GM12878 (cell line): Measurements from ENCODE around the gene SLC8B1. TPM values are rescaled to one million over a fixed set of nuclear protein-coding genes. Genes with fewer than 3 reads are reported as not detected.

Experiments used
- FOXM1 ChIP-seq: IDR thresholded peaks from 2 replicates; pipeline ENCODE4 v1.6.1; 2012; ENCODE audit warnings: low read depth, mild to moderate bottlenecking, inconsistent platforms, low read length, moderate library complexity
- GABPA ChIP-seq: IDR thresholded peaks from 2 replicates; pipeline ENCODE4 v1.6.1; 2014; ENCODE audit warnings: antibody characterized with exemption, low read depth, mild to moderate bottlenecking, inconsistent platforms
- IKZF2 ChIP-seq, 2 experiments: fragments of 450-650 bp; IDR thresholded peaks; 2 replicates each; pipeline ENCODE4 v1.6.1; 2017; ENCODE audit warnings: mild to moderate bottlenecking in 2 of 2, moderate library complexity in 2 of 2
- KLF5 ChIP-seq: fragments of 450-650 bp; IDR thresholded peaks from 2 replicates; pipeline ENCODE4 v1.6.1; 2014; ENCODE audit warnings: mild to moderate bottlenecking; ENCODE audit not compliant: partially characterized antibody
- LARP7 ChIP-seq: fragments of 450-650 bp; IDR thresholded peaks from 2 replicates; pipeline ENCODE4 v1.6.1; 2017; ENCODE audit warnings: mild to moderate bottlenecking
- NR2F1 ChIP-seq: fragments of 450-650 bp; conservative IDR thresholded peaks from 2 replicates; pipeline ENCODE4 v1.6.1; 2017; ENCODE audit warnings: mild to moderate bottlenecking
- PAX8 ChIP-seq: fragments of 450-650 bp; IDR thresholded peaks from 2 replicates; pipeline ENCODE4 v1.6.1; 2017; ENCODE audit warnings: mild to moderate bottlenecking, moderate library complexity
- POLR2A ChIP-seq: IDR thresholded peaks from 2 replicates; pipeline ENCODE4 v1.6.1; 2011; ENCODE audit warnings: low read depth, mild to moderate bottlenecking, low read length
- SREBF2 ChIP-seq: IDR thresholded peaks from 2 replicates; pipeline ENCODE4 v1.6.1; 2012; ENCODE audit warnings: mild to moderate bottlenecking, low read length
- SUPT20H ChIP-seq: IDR thresholded peaks from 2 replicates; pipeline ENCODE4 v1.6.1; 2011; ENCODE audit warnings: low read depth, mild to moderate bottlenecking, low read length, moderate library complexity, borderline replicate concordance; ENCODE audit not compliant: control insufficient read depth
- YY1 ChIP-seq: IDR thresholded peaks from 2 replicates; pipeline ENCODE4 v1.6.1; 2011; ENCODE audit warnings: low read depth, mild to moderate bottlenecking, low read length
- ZBED1 ChIP-seq: IDR thresholded peaks from 2 replicates; pipeline ENCODE4 v1.6.1; 2016; ENCODE audit warnings: borderline replicate concordance
- ZNF274 ChIP-seq: IDR thresholded peaks from one replicate; pipeline ENCODE4 v1.8.0; 2011; ENCODE audit not compliant: insufficient read length, insufficient read depth
- ZZZ3 ChIP-seq: IDR thresholded peaks from 2 replicates; pipeline ENCODE4 v1.6.1; 2011; ENCODE audit warnings: low read depth; ENCODE audit not compliant: control insufficient read depth, insufficient read length
- polyA plus RNA-seq, 11 experiments: library from polyadenylated mRNA; depleted of rRNA in 4 of 11; unstranded in 6 of 11; stranded (reverse) in 5 of 11; fragments of >200 nt; fragmentation: Nextera tagmentation in 4 of 11; fragmentation: Illumina TruSeq in 1 of 11; extraction: Ambion mirVana in 4 of 11; extraction: Trizol in 1 of 11; gene quantifications; 1 replicate in 1 of 11; 2 replicates in 10 of 11; pipeline versions ENCODE4 v1.2.1 to v1.2.3, GENCODE V29; 2011 to 2016; ENCODE audit warnings: inconsistent platforms in 2 of 11, missing spikeins in 2 of 11, low read depth in 1 of 11
- total RNA-seq, 4 experiments: library from RNA; depleted of rRNA in 3 of 4; stranded (reverse); fragments of >200 nt in 3 of 4; fragmentation: Illumina TruSeq in 1 of 4; extraction: Trizol in 1 of 4; gene quantifications; 2 replicates each; pipeline versions ENCODE4 v1.2.1 to v1.2.3, GENCODE V29; 2013 to 2021
- TF ChIP-seq, protein P1 (sequence below): fragments of 450-650 bp; IDR thresholded peaks from 2 replicates; pipeline ENCODE4 v1.6.1; 2017; ENCODE audit warnings: borderline replicate concordance
- TF ChIP-seq, protein P2 (sequence below): fragments of 450-650 bp; conservative IDR thresholded peaks from 2 replicates; pipeline ENCODE4 v1.6.1; 2017; ENCODE audit warnings: mild to moderate bottlenecking, moderate library complexity
- TF ChIP-seq, protein P3 (sequence below): fragments of 450-650 bp; IDR thresholded peaks from 2 replicates; pipeline ENCODE4 v1.6.1; 2017; ENCODE audit warnings: mild to moderate bottlenecking, moderate library complexity
- TF ChIP-seq, protein P4 (sequence below): fragments of 450-650 bp; IDR thresholded peaks from 2 replicates; pipeline ENCODE4 v1.6.1; 2018; ENCODE audit warnings: mild to moderate bottlenecking, low read depth, moderate library complexity; ENCODE audit not compliant: partially characterized antibody

Gene SLC8B1
- total and polyA plus RNA-seq, 10 of the 15 experiments (the other 5 are each of a cell fraction or from before 2014, with no cell fraction given), result 0.18 to 12.3 (median 6.8) TPM

DNA sequence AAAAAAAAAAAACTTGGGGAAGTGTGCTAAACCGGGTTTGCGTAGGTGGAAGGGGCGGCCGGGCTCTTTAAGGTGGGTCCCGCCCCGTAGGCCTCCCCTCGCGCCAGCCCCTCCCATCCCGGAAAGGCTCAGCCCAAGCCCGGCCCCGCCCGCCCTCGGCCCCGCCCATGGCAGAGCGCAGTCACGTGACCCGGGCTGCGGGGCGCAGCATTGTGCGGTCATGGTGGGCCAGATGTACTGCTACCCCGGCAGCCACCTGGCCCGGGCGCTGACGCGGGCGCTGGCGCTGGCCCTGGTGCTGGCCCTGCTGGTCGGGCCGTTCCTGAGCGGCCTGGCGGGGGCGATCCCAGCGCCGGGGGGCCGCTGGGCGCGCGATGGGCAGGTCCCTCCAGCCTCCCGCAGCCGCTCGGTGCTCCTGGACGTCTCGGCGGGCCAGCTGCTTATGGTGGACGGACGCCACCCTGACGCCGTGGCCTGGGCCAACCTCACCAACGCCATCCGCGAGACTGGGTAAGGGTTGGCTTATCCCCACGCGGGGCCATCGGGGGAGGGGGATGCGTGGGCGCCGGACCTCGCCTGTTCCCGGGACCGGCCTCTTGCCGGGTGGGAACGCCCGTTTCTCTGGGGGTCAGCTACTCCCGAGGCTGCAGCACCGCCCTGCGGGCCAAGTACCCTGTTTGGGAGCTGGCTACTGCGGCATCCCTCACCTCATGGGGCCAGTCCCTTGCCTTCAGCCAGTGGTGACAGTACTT, 23.6 kb upstream of the SLC8B1 start, which contains the start of gene PLBD2 (continued):
- no peak for TF ChIP-seq ZBED1
- TF ChIP-seq NR2F1, result no peak
- TF ChIP-seq, protein P1, sequence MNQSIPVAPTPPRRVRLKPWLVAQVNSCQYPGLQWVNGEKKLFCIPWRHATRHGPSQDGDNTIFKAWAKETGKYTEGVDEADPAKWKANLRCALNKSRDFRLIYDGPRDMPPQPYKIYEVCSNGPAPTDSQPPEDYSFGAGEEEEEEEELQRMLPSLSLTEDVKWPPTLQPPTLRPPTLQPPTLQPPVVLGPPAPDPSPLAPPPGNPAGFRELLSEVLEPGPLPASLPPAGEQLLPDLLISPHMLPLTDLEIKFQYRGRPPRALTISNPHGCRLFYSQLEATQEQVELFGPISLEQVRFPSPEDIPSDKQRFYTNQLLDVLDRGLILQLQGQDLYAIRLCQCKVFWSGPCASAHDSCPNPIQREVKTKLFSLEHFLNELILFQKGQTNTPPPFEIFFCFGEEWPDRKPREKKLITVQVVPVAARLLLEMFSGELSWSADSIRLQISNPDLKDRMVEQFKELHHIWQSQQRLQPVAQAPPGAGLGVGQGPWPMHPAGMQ, result no peak
- no peak for TF ChIP-seq YY1
- TF ChIP-seq, protein P2, sequence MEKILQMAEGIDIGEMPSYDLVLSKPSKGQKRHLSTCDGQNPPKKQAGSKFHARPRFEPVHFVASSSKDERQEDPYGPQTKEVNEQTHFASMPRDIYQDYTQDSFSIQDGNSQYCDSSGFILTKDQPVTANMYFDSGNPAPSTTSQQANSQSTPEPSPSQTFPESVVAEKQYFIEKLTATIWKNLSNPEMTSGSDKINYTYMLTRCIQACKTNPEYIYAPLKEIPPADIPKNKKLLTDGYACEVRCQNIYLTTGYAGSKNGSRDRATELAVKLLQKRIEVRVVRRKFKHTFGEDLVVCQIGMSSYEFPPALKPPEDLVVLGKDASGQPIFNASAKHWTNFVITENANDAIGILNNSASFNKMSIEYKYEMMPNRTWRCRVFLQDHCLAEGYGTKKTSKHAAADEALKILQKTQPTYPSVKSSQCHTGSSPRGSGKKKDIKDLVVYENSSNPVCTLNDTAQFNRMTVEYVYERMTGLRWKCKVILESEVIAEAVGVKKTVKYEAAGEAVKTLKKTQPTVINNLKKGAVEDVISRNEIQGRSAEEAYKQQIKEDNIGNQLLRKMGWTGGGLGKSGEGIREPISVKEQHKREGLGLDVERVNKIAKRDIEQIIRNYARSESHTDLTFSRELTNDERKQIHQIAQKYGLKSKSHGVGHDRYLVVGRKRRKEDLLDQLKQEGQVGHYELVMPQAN, result peak; percentile 92
- no peak for TF ChIP-seq SREBF2
- no peak for TF ChIP-seq IKZF2 (IDR thresholded peaks at IDR 0.05)
- no peak for TF ChIP-seq PAX8
- TF ChIP-seq, protein P3, sequence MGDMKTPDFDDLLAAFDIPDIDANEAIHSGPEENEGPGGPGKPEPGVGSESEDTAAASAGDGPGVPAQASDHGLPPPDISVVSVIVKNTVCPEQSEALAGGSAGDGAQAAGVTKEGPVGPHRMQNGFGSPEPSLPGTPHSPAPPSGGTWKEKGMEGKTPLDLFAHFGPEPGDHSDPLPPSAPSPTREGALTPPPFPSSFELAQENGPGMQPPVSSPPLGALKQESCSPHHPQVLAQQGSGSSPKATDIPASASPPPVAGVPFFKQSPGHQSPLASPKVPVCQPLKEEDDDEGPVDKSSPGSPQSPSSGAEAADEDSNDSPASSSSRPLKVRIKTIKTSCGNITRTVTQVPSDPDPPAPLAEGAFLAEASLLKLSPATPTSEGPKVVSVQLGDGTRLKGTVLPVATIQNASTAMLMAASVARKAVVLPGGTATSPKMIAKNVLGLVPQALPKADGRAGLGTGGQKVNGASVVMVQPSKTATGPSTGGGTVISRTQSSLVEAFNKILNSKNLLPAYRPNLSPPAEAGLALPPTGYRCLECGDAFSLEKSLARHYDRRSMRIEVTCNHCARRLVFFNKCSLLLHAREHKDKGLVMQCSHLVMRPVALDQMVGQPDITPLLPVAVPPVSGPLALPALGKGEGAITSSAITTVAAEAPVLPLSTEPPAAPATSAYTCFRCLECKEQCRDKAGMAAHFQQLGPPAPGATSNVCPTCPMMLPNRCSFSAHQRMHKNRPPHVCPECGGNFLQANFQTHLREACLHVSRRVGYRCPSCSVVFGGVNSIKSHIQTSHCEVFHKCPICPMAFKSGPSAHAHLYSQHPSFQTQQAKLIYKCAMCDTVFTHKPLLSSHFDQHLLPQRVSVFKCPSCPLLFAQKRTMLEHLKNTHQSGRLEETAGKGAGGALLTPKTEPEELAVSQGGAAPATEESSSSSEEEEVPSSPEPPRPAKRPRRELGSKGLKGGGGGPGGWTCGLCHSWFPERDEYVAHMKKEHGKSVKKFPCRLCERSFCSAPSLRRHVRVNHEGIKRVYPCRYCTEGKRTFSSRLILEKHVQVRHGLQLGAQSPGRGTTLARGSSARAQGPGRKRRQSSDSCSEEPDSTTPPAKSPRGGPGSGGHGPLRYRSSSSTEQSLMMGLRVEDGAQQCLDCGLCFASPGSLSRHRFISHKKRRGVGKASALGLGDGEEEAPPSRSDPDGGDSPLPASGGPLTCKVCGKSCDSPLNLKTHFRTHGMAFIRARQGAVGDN, result peak; percentile 74
- TF ChIP-seq SUPT20H, result no peak
- peak; percentile 79 for TF ChIP-seq LARP7
- no peak for TF ChIP-seq ZNF274
- TF ChIP-seq POLR2A, result peak; percentile 67
- TF ChIP-seq GABPA, result no peak
- TF ChIP-seq ZZZ3, result no peak
- no peak for TF ChIP-seq KLF5
- TF ChIP-seq FOXM1, result no peak
- TF ChIP-seq, protein P4, sequence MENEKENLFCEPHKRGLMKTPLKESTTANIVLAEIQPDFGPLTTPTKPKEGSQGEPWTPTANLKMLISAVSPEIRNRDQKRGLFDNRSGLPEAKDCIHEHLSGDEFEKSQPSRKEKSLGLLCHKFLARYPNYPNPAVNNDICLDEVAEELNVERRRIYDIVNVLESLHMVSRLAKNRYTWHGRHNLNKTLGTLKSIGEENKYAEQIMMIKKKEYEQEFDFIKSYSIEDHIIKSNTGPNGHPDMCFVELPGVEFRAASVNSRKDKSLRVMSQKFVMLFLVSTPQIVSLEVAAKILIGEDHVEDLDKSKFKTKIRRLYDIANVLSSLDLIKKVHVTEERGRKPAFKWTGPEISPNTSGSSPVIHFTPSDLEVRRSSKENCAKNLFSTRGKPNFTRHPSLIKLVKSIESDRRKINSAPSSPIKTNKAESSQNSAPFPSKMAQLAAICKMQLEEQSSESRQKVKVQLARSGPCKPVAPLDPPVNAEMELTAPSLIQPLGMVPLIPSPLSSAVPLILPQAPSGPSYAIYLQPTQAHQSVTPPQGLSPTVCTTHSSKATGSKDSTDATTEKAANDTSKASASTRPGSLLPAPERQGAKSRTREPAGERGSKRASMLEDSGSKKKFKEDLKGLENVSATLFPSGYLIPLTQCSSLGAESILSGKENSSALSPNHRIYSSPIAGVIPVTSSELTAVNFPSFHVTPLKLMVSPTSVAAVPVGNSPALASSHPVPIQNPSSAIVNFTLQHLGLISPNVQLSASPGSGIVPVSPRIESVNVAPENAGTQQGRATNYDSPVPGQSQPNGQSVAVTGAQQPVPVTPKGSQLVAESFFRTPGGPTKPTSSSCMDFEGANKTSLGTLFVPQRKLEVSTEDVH, result no peak
